ENCODE measurements around the gene RCN1. TPM values are rescaled to one million over a fixed set of nuclear protein-coding genes. Genes with fewer than 3 reads are reported as not detected.

The RCN1 gene
- total RNA-seq, 4 donors from 2014 or later, result 15.0 to 34.9 (median 20.0) TPM

GRCh38 chr11:32131321-32131720, 40.4 kb downstream of the RCN1 start:
- intact Hi-C loops (cut with DNase I), result no loop called here
- TF ChIP-seq CTCF (IDR thresholded peaks at IDR 0.05), result no peak

GRCh38 chr11:32136657-32137056, 45.8 kb downstream of the RCN1 start:
- no peak overlapping the region for H3K27ac ChIP-seq
- H3K4me1 ChIP-seq, result no peaks in the 10 kb centered on the region
- H3K4me3 ChIP-seq, result no peak overlapping the region
- H3K27me3 ChIP-seq, result no peaks in the 10 kb centered on the region
- intact Hi-C loops (cut with DNase I), result no loop called here
- no peaks in the 10 kb centered on the region for H3K36me3 ChIP-seq
- no peak for DNase-seq
- TF ChIP-seq POLR2A (IDR thresholded peaks at IDR 0.05) (no peak), CTCF (IDR thresholded peaks at IDR 0.05) (no peak)
- WGBS, 2 donors, result 71 to 78% methylated on average over 3 of the region's 3 CpGs
- no peaks in the 10 kb centered on the region for H3K9me3 ChIP-seq

More at GRCh38 chr11:32131321-32131720, 40.4 kb downstream of the RCN1 start:
- H3K9me3 ChIP-seq, result no peaks in the 10 kb centered on the region
- no peak overlapping the region for H3K4me3 ChIP-seq
- no peaks in the 10 kb centered on the region for H3K4me1 ChIP-seq
- H3K27ac ChIP-seq, result no peak overlapping the region
- 73 to 78% methylated on average over 3 of the region's 3 CpGs for WGBS, 2 donors
- no peaks in the 10 kb centered on the region for H3K36me3 ChIP-seq
- peaks cover 0 to 4% (median 0%) of the 10 kb centered on the region in 4 donors for H3K27me3 ChIP-seq
- DNase-seq, result no peak

- no peaks in the 10 kb centered on the region for H3K9me3 ChIP-seq
- DNase-seq, result no peak
Observed at GRCh38 chr11:32137263-32137662, 46.4 kb downstream of the RCN1 start.

GRCh38 chr11:32137869-32138268, 47.0 kb downstream of the RCN1 start:
- intact Hi-C loops (cut with DNase I), result no loop called here
- H3K27ac ChIP-seq, result no peak overlapping the region
- WGBS, 2 donors, result 70 to 89% methylated on average over 3 of the region's 3 CpGs
- H3K27me3 ChIP-seq, result no peaks in the 10 kb centered on the region
- no peaks in the 10 kb centered on the region for H3K9me3 ChIP-seq
- TF ChIP-seq POLR2A (IDR thresholded peaks at IDR 0.05) (no peak), CTCF (IDR thresholded peaks at IDR 0.05) (no peak)
- H3K4me1 ChIP-seq, result no peaks in the 10 kb centered on the region
- DNase-seq, result no peak
- no peak overlapping the region for H3K4me3 ChIP-seq
- H3K36me3 ChIP-seq, result no peaks in the 10 kb centered on the region

More at GRCh38 chr11:32137263-32137662, 46.4 kb downstream of the RCN1 start:
- H3K4me1 ChIP-seq, result no peaks in the 10 kb centered on the region
- H3K27me3 ChIP-seq, result no peaks in the 10 kb centered on the region
- H3K4me3 ChIP-seq, result no peak overlapping the region
- WGBS, 2 donors, result 20 to 36% methylated on average over 2 of the region's 2 CpGs
- intact Hi-C loops (cut with DNase I), result no loop called here
- no peak overlapping the region for H3K27ac ChIP-seq
- H3K36me3 ChIP-seq, result no peaks in the 10 kb centered on the region
- TF ChIP-seq CTCF (IDR thresholded peaks at IDR 0.05) (no peak), POLR2A (IDR thresholded peaks at IDR 0.05) (no peak)

- H3K9me3 ChIP-seq, result no peaks in the 10 kb centered on the region
- intact Hi-C loops (cut with DNase I), result no loop called here
- H3K27ac ChIP-seq, result no peak overlapping the region
- H3K36me3 ChIP-seq, result no peaks in the 10 kb centered on the region
- TF ChIP-seq POLR2A (IDR thresholded peaks at IDR 0.05), result no peak
- TF ChIP-seq CTCF (IDR thresholded peaks at IDR 0.05), result no peak
- no peaks in the 10 kb centered on the region for H3K4me1 ChIP-seq
- WGBS, 2 donors, result 73 to 75% methylated on average over 2 to 3 of the region's 3 CpGs
- DNase-seq, result no peak
- H3K4me3 ChIP-seq, result no peak overlapping the region
- no peaks in the 10 kb centered on the region for H3K27me3 ChIP-seq
Observed at GRCh38 chr11:32138902-32139301, 48.0 kb downstream of the RCN1 start.

All from esophagus squamous epithelium (tissue), 5 donors.